ENCODE data around the gene MFSD8. TPM values are rescaled to one million over a fixed set of nuclear protein-coding genes. Genes with fewer than 3 reads are reported as not detected.

MFSD8 gene
- total and polyA plus RNA-seq, 2 of the 8 experiments (the other 6 are each of a cell fraction or from before 2014, with no cell fraction given): 9.2 to 15.8 TPM

DNA sequence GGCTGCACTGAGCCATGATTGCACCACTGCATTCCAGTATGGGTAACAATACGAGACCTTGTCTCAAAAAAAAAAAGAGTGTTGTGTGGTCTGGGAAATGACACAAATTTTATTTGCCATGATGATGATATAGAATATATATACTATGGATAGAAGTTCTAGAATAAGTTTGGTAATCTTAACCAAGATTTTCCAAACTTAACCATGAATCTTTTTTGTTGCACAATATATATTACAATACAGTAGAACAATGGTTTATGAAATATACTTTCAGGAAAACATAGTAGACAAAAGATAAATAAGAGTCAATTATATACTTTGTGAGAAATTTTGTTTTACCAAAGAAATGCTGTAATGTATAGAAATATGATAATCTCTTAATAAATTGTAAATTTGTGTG lies 34.8 kb downstream of the MFSD8 start:
- Histone ChIP-seq H2AK5ac (ENCODE audit: low read depth, low read length) (no peak overlapping the region), H3K9ac (replicated peaks in 1 of 4; ENCODE audit: extremely low read depth in 1 of 4, low read depth in 3 of 4, low read length in 3 of 4) (no peak overlapping the region), H4K8ac (ENCODE audit: extremely low read depth, insufficient read depth, low read length) (no peak overlapping the region), H3K4me3 (ENCODE audit: extremely low read depth in 1 of 4, insufficient read depth in 2 of 4, low read depth in 3 of 4, low read length in 4 of 4) (no peak overlapping the region), H3K14ac (ENCODE audit: insufficient read length) (no peak overlapping the region), H2BK20ac (ENCODE audit: low read length) (no peak overlapping the region), H4K5ac (ENCODE audit: insufficient read length, low read depth, low read length) (no peak overlapping the region), H3K56ac (replicated peaks; ENCODE audit: insufficient read length, low read depth, low read length) (no peak overlapping the region), H2BK15ac (ENCODE audit: low read length) (no peak overlapping the region), H3K23ac (ENCODE audit: insufficient read length) (no peak overlapping the region), H4K91ac (replicated peaks; ENCODE audit: insufficient read length, low read length) (no peak overlapping the region), H3K23me2 (ENCODE audit: low read depth, low read length) (no peaks in the 10 kb centered on the region), H3K79me2 (ENCODE audit: control insufficient read depth in 1 of 2, insufficient read depth in 2 of 2, low read length in 2 of 2) (no peaks in the 10 kb centered on the region), H2AFZ (ENCODE audit: low read length) (no peak overlapping the region), H3K9me3 (ENCODE audit: insufficient read depth in 2 of 2, low read depth in 1 of 2, low read length in 1 of 2) (no peaks in the 10 kb centered on the region), H3K4ac (replicated peaks; ENCODE audit: insufficient read length, low read depth, low read length) (no peak overlapping the region), H2BK120ac (replicated peaks; ENCODE audit: low read depth, low read length) (no peak overlapping the region), H2BK5ac (ENCODE audit: low read depth, low read length) (no peak overlapping the region), H3K27me3 (replicated peaks in 1 of 4; ENCODE audit: control insufficient read depth in 3 of 4, extremely low read depth in 1 of 4, insufficient read depth in 3 of 4, low read length in 3 of 4) (no peaks in the 10 kb centered on the region), H3K36me3 (ENCODE audit: control insufficient read depth in 2 of 4, insufficient read depth in 4 of 4, low read length in 3 of 4) (peaks cover 0 to 11% (median 2%) of the 10 kb centered on the region in 4 experiments; a peak in 2 of 8 replicates), H4K20me1 (replicated peaks in 1 of 2; ENCODE audit: control insufficient read depth in 1 of 2, insufficient read depth in 2 of 2, low read length in 2 of 2) (no peaks in the 10 kb centered on the region), H3K18ac (ENCODE audit: extremely low read depth, low read length) (no peak overlapping the region), H3K79me1 (ENCODE audit: low read depth, low read length) (no peaks in the 10 kb centered on the region), H2BK12ac (ENCODE audit: low read depth, low read length) (no peak overlapping the region), H3K4me1 (replicated peaks in 1 of 4; ENCODE audit: control insufficient read depth in 3 of 4, insufficient read depth in 4 of 4, low read length in 3 of 4) (no peaks in the 10 kb centered on the region), H3K27ac (ENCODE audit: low read depth, low read length) (no peak overlapping the region), H3K4me2 (ENCODE audit: insufficient read depth in 1 of 2, low read depth in 2 of 2, low read length in 2 of 2) (no peak overlapping the region)
- FAIRE-seq (no peak), DNase-seq (ENCODE audit: low read depth in 1 of 2, low spot score in 2 of 2) (no peak)
- CTCF ChIA-PET (ENCODE audit: partially characterized antibody): no interaction called here
- 91% methylated on average over 1 of the region's 1 CpG; no CpG with 5 or more reads in 1 of the 2 experiments for WGBS, 2 experiments (ENCODE audit: extremely low coverage in 1 of 2, insufficient coverage in 1 of 2, insufficient read length in 1 of 2, insufficient replicate concordance in 2 of 2, low coverage in 1 of 2, low lambda C conversion rate in 2 of 2, missing lambda C conversion rate in 1 of 2)
- TF ChIP-seq CHD1 (IDR thresholded peaks at IDR 0.05; ENCODE audit: low read depth, low read length) (no peak), KDM5A (IDR thresholded peaks at IDR 0.05; ENCODE audit: low read length) (no peak), YY1 (IDR thresholded peaks at IDR 0.05; ENCODE audit: low read depth, low read length) (no peak), GABPA (IDR thresholded peaks at IDR 0.05; ENCODE audit: borderline replicate concordance, insufficient read depth, low read length) (no peak), BCL11A (IDR thresholded peaks at IDR 0.05; ENCODE audit: low read depth in 2 of 2, low read length in 2 of 2) (no peak), POLR2A (IDR thresholded peaks at IDR 0.05; ENCODE audit: control extremely low read depth in 1 of 2, low read depth in 2 of 2, low read length in 2 of 2) (no peak), SUZ12 (IDR thresholded peaks at IDR 0.05; ENCODE audit: low read length) (no peak), CREB1 (IDR thresholded peaks at IDR 0.05) (no peak), RAD21 (IDR thresholded peaks at IDR 0.05 in 1 of 2, conservative IDR thresholded peaks at IDR 0.05 in 1 of 2; ENCODE audit: low read depth in 2 of 2, low read length in 2 of 2) (no peak), MAFK (IDR thresholded peaks at IDR 0.05; ENCODE audit: low read depth, low read length) (no peak), NANOG (IDR thresholded peaks at IDR 0.05; ENCODE audit: insufficient read depth, low read depth, low read length, poor library complexity, severe bottlenecking) (no peak)
- POLR2A ChIA-PET (ENCODE audit: partially characterized antibody): interaction anchor here (1.1 kb wide), 1 partner anchor 39 kb away, joined by 3 read pairs; no protein-coding TSS in a partner anchor

Data from H1 (cell line).